ENCODE data around the gene EGFL7. TPM values are rescaled to one million over a fixed set of nuclear protein-coding genes. Genes with fewer than 3 reads are reported as not detected.
A peak's percentile ranks its signal among the peaks of the same experiment; 100 is the strongest.

The EGFL7 gene
- total and polyA plus RNA-seq, 2 of the 13 experiments (the other 11 are each of a cell fraction or from before 2014, with no cell fraction given) = 0.20 to 5.1 TPM

- no peak for TF ChIP-seq ZNF17 (CRISPR knock-in tag; IDR thresholded peaks at IDR 0.05)
- no peak for TF ChIP-seq ZIK1 (CRISPR knock-in tag; IDR thresholded peaks at IDR 0.05; ENCODE audit: borderline replicate concordance, low read depth)
- TF ChIP-seq SIX1 (CRISPR knock-in tag; IDR thresholded peaks at IDR 0.05; ENCODE audit: borderline replicate concordance) = no peak
- no peak for TF ChIP-seq ZBTB40 (IDR thresholded peaks at IDR 0.05)
- TF ChIP-seq ZBTB40 (CRISPR knock-in tag; IDR thresholded peaks at IDR 0.05) = no peak
- TF ChIP-seq RAD21 (CRISPR knock-in tag; IDR thresholded peaks at IDR 0.05) = 0 out of 2 replicates have a peak, but pooled peaks have one; percentile 37
- TF ChIP-seq, protein P1, sequence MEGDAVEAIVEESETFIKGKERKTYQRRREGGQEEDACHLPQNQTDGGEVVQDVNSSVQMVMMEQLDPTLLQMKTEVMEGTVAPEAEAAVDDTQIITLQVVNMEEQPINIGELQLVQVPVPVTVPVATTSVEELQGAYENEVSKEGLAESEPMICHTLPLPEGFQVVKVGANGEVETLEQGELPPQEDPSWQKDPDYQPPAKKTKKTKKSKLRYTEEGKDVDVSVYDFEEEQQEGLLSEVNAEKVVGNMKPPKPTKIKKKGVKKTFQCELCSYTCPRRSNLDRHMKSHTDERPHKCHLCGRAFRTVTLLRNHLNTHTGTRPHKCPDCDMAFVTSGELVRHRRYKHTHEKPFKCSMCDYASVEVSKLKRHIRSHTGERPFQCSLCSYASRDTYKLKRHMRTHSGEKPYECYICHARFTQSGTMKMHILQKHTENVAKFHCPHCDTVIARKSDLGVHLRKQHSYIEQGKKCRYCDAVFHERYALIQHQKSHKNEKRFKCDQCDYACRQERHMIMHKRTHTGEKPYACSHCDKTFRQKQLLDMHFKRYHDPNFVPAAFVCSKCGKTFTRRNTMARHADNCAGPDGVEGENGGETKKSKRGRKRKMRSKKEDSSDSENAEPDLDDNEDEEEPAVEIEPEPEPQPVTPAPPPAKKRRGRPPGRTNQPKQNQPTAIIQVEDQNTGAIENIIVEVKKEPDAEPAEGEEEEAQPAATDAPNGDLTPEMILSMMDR (CRISPR knock-in tag; IDR thresholded peaks at IDR 0.05) = peak; percentile 23; the same call in 1 of the 2 replicates
- no peak for TF ChIP-seq ZNF441 (CRISPR knock-in tag; IDR thresholded peaks at IDR 0.05; ENCODE audit: borderline replicate concordance)
- no peak for TF ChIP-seq MAF1 (CRISPR knock-in tag; IDR thresholded peaks at IDR 0.05; ENCODE audit: borderline replicate concordance)
- TF ChIP-seq, protein P2, sequence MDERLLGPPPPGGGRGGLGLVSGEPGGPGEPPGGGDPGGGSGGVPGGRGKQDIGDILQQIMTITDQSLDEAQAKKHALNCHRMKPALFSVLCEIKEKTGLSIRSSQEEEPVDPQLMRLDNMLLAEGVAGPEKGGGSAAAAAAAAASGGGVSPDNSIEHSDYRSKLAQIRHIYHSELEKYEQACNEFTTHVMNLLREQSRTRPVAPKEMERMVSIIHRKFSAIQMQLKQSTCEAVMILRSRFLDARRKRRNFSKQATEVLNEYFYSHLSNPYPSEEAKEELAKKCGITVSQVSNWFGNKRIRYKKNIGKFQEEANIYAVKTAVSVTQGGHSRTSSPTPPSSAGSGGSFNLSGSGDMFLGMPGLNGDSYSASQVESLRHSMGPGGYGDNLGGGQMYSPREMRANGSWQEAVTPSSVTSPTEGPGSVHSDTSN (CRISPR knock-in tag; IDR thresholded peaks at IDR 0.05) = no peak
- no peak for TF ChIP-seq PHF5A (CRISPR knock-in tag; IDR thresholded peaks at IDR 0.05; ENCODE audit: low read depth, unreplicated experiment)
- TF ChIP-seq ZNF776 (CRISPR knock-in tag; IDR thresholded peaks at IDR 0.05) = no peak
- TF ChIP-seq GZF1 (CRISPR knock-in tag; IDR thresholded peaks at IDR 0.05) = no peak
- no peak for TF ChIP-seq PAWR (CRISPR knock-in tag; IDR thresholded peaks at IDR 0.05; ENCODE audit: borderline replicate concordance)
- TF ChIP-seq DNMT3B (CRISPR knock-in tag; conservative IDR thresholded peaks at IDR 0.05) = no peak
- no peak for TF ChIP-seq TEAD3 (CRISPR knock-in tag; optimal IDR thresholded peaks at IDR 0.05; ENCODE audit: borderline replicate concordance)
- no peak for TF ChIP-seq TGIF2 (CRISPR knock-in tag; IDR thresholded peaks at IDR 0.05)
- no peak for TF ChIP-seq ZNF235 (CRISPR knock-in tag; IDR thresholded peaks at IDR 0.05; ENCODE audit: borderline replicate concordance)
- no peak for TF ChIP-seq ZMYM3 (CRISPR knock-in tag; IDR thresholded peaks at IDR 0.05)
- TF ChIP-seq ZNF790 (CRISPR knock-in tag; IDR thresholded peaks at IDR 0.05; ENCODE audit: borderline replicate concordance) = no peak
Observed at GRCh38 chr9:136665111-136665703, 2.5 kb downstream of the EGFL7 start (continued).

Measured in HepG2 (cell line).